ENCODE data around the gene FGFR3. TPM values are rescaled to one million over a fixed set of nuclear protein-coding genes. Genes with fewer than 3 reads are reported as not detected.

The FGFR3 gene
- total and polyA plus RNA-seq, 10 donors = 1.0 to 7.5 (median 3.5) TPM

DNA sequence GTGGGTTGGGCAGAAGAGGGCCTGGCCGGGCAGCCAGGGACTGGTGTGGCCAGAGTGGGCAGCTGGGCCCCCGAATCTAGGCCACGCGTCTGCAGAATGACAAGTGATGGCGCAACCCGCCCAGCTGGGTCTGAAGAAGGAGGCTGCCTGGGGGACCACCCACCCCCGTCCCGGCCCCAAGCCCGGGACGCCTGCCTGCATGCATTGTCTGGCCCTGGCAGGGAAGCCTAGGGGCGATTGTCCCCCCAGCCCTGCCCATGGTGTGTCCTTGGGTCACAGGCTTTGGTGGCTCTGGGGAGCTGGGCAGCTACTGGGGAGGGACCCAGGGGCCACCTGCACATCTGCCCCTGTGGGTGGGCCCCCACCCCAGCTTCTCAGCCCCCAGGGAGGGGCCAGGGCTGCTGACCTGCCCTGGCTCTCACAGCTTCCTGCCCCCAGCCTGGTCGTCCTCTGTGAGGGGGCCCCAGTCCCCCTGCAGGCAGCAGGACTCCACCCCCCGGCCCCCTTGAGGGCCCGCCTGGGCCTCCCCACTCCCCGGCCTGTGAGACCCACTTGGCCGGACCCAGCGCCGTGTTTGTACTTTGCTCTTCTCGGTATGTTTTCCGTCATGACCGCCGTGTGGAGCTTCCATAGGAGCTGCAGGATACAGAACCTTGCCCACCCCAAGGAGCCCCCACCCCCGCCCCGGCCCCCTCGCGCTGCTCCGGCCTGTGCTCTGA is 4.9 kb downstream of the FGFR3 start:
- Histone ChIP-seq H3K27me3 (replicated peaks in 1 of 7) (peaks cover 5 to 84% (median 51%) of the 10 kb centered on the region in 7 donors), H3K36me3 (no peaks in the 10 kb centered on the region), H3K4me1 (peaks cover 12 to 30% (median 22%) of the 10 kb centered on the region in 6 donors), H3K27ac (no peak overlapping the region), H3K9me3 (no peaks in the 10 kb centered on the region), H3K4me3 (no peak overlapping the region)
- TF ChIP-seq, protein P1, sequence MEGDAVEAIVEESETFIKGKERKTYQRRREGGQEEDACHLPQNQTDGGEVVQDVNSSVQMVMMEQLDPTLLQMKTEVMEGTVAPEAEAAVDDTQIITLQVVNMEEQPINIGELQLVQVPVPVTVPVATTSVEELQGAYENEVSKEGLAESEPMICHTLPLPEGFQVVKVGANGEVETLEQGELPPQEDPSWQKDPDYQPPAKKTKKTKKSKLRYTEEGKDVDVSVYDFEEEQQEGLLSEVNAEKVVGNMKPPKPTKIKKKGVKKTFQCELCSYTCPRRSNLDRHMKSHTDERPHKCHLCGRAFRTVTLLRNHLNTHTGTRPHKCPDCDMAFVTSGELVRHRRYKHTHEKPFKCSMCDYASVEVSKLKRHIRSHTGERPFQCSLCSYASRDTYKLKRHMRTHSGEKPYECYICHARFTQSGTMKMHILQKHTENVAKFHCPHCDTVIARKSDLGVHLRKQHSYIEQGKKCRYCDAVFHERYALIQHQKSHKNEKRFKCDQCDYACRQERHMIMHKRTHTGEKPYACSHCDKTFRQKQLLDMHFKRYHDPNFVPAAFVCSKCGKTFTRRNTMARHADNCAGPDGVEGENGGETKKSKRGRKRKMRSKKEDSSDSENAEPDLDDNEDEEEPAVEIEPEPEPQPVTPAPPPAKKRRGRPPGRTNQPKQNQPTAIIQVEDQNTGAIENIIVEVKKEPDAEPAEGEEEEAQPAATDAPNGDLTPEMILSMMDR (IDR thresholded peaks at IDR 0.05 in 8 of 11, conservative IDR thresholded peaks at IDR 0.05 in 3 of 11) = no peak
- TF ChIP-seq POLR2AphosphoS5 (IDR thresholded peaks at IDR 0.05) = no peak
- TF ChIP-seq POLR2A (IDR thresholded peaks at IDR 0.05) = no peak
- no peak for DNase-seq
- intact Hi-C loops (cut with DNase I; ENCODE audit: low total_unique reads) = no loop called here
- WGBS, 5 donors = 80 to 89% (median 86%) methylated on average over 17 to 27 of the region's 27 CpGs

GRCh38 chr4:1798580-1799386 is 5.7 kb downstream of the FGFR3 start:
- Histone ChIP-seq H3K9me3 (no peaks in the 10 kb centered on the region), H3K27me3 (replicated peaks in 1 of 7) (peaks cover 5 to 78% (median 51%) of the 10 kb centered on the region in 7 donors), H3K36me3 (no peaks in the 10 kb centered on the region), H3K4me3 (no peak overlapping the region), H3K27ac (no peak overlapping the region), H3K4me1 (peaks cover 12 to 29% (median 21%) of the 10 kb centered on the region in 6 donors)
- no peak for DNase-seq
- intact Hi-C loops (cut with DNase I; ENCODE audit: low total_unique reads) = no loop called here
- TF ChIP-seq, protein P1 (IDR thresholded peaks at IDR 0.05 in 8 of 11, conservative IDR thresholded peaks at IDR 0.05 in 3 of 11) = no peak
- no peak for TF ChIP-seq POLR2AphosphoS5 (IDR thresholded peaks at IDR 0.05)
- no peak for TF ChIP-seq POLR2A (IDR thresholded peaks at IDR 0.05)
- WGBS, 5 donors = 86 to 95% (median 89%) methylated on average over 22 to 30 of the region's 30 CpGs

DNA sequence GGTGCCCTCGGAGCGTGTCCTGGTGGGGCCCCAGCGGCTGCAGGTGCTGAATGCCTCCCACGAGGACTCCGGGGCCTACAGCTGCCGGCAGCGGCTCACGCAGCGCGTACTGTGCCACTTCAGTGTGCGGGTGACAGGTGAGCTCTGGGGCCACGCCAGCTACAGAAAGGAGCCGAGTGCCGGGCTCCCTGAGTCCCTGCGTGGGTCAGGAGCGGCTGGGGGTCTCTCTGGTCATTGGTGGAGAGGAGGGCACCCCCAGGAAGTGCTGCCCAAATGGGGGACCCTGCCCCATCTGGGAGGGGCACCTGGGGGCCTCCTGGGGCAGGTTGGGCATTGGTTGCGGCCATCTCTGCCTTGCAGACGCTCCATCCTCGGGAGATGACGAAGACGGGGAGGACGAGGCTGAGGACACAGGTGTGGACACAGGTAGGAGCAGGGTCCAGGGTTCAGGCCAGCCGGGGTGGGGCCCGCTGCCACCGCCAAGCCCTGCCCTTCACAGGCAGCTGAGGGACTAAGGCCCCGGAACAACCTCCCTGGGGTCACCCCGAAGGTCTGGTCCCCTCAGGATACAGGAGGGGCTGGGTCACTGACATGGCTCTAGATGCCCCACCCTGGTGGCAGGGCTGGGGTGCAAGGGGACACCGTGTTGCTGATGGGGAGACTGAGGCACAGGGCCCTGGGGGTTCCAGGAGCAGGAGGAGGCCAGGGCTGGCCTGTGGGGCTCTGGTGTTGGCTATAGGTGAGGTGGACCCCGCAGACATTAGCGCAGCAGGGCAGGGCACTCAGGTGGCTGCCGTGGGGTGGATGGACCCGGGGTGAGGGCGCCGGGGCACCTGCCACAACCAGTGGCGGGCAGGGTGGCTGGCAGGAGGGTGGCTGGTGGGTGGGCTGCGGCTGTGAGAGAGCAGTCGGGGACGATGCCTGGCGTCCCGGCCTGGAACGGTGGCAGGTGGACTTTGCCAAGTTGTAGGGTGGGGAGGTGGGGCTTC is 6.6 kb downstream of the FGFR3 start:
- intact Hi-C loops (cut with DNase I; ENCODE audit: low total_unique reads) = no loop called here
- H3K9me3 ChIP-seq = no peaks in the 10 kb centered on the region
- TF ChIP-seq, protein P1 (IDR thresholded peaks at IDR 0.05 in 8 of 11, conservative IDR thresholded peaks at IDR 0.05 in 3 of 11) = no peak
- TF ChIP-seq POLR2AphosphoS5 (IDR thresholded peaks at IDR 0.05) (no peak), POLR2A (IDR thresholded peaks at IDR 0.05) (no peak)
- H3K27ac ChIP-seq = no peak overlapping the region
- WGBS, 5 donors = 87 to 92% (median 92%) methylated on average over 28 to 41 of the region's 41 CpGs
- H3K27me3 ChIP-seq (replicated peaks in 1 of 7) = peaks cover 5 to 69% (median 42%) of the 10 kb centered on the region in 7 donors
- no peak for DNase-seq
- H3K36me3 ChIP-seq = no peaks in the 10 kb centered on the region
- H3K4me3 ChIP-seq = no peak overlapping the region
- peaks cover 6 to 20% (median 12%) of the 10 kb centered on the region in 6 donors for H3K4me1 ChIP-seq
